H9 (cell line): ENCODE measurements around the gene SYNPO2. TPM values are rescaled to one million over a fixed set of nuclear protein-coding genes. Genes with fewer than 3 reads are reported as not detected.

ENCODE experiments used
- DNase-seq: peaks from one replicate; pipeline ENCODE4 v3.0.0-alpha.2; 2017
- H2AFZ ChIP-seq: one replicate; pipeline ENCODE4 v1.6.1; 2013; ENCODE audit warnings: mild to moderate bottlenecking, low read length, control low read depth, moderate library complexity
- H2AK5ac ChIP-seq: 2 replicates; pipeline ENCODE4 v1.6.1; 2013; ENCODE audit warnings: low read length, control low read depth, mixed read lengths; ENCODE audit not compliant: insufficient read length
- H2BK120ac ChIP-seq: one replicate; pipeline ENCODE4 v1.6.1; 2013; ENCODE audit warnings: low read depth, mild to moderate bottlenecking, low read length, control low read depth, inconsistent platforms; ENCODE audit not compliant: poor library complexity, severe bottlenecking
- H2BK12ac ChIP-seq: 2 replicates; pipeline ENCODE4 v1.6.1; 2013; ENCODE audit warnings: low read length, control low read depth, mixed read lengths, low read depth; ENCODE audit not compliant: insufficient read length
- H2BK15ac ChIP-seq: 2 replicates; pipeline ENCODE4 v1.6.1; 2013; ENCODE audit warnings: low read depth, low read length, control low read depth
- H2BK20ac ChIP-seq: one replicate; pipeline ENCODE4 v1.6.1; 2013; ENCODE audit warnings: low read depth, mild to moderate bottlenecking, low read length, control low read depth, inconsistent platforms; ENCODE audit not compliant: poor library complexity, severe bottlenecking
- H2BK5ac ChIP-seq: 2 replicates; pipeline ENCODE4 v1.6.1; 2013; ENCODE audit warnings: low read length, control low read depth, mixed read lengths; ENCODE audit not compliant: insufficient read length
- H3K14ac ChIP-seq: 2 replicates; pipeline ENCODE4 v1.6.1; 2013; ENCODE audit warnings: low read length, control low read depth; ENCODE audit not compliant: insufficient read depth
- H3K18ac ChIP-seq: 2 replicates; pipeline ENCODE4 v1.6.1; 2013; ENCODE audit warnings: low read depth, mild to moderate bottlenecking, mixed read lengths, low read length, control low read depth; ENCODE audit not compliant: insufficient read length
- H3K23ac ChIP-seq: 2 replicates; pipeline ENCODE4 v1.6.1; 2013; ENCODE audit warnings: low read length, control low read depth, mixed read lengths, low read depth; ENCODE audit not compliant: insufficient read length
- H3K23me2 ChIP-seq: 2 replicates; pipeline ENCODE4 v1.6.1; 2013; ENCODE audit warnings: low read depth, mild to moderate bottlenecking, mixed read lengths, low read length, control low read depth; ENCODE audit not compliant: insufficient read length, poor library complexity, severe bottlenecking
- H3K27ac ChIP-seq: 2 replicates; pipeline ENCODE4 v1.5.1; 2013; ENCODE audit warnings: low read length, control low read depth, mixed read lengths, low read depth; ENCODE audit not compliant: insufficient read length
- H3K27me3 ChIP-seq: 2 replicates; pipeline ENCODE4 v1.6.1; 2013; ENCODE audit warnings: low read length, control low read depth, inconsistent platforms; ENCODE audit not compliant: insufficient read depth
- H3K4ac ChIP-seq: 2 replicates; pipeline ENCODE4 v1.6.1; 2013; ENCODE audit warnings: low read depth, mild to moderate bottlenecking, control low read depth, inconsistent platforms, low read length, moderate library complexity
- H3K4me1 ChIP-seq: 2 replicates; pipeline ENCODE4 v1.6.1; 2013; ENCODE audit warnings: low read length, control low read depth, inconsistent platforms; ENCODE audit not compliant: insufficient read depth
- H3K4me2 ChIP-seq: 2 replicates; pipeline ENCODE4 v1.6.1; 2013; ENCODE audit warnings: low read length, control low read depth, mixed read lengths; ENCODE audit not compliant: insufficient read length, insufficient read depth
- H3K56ac ChIP-seq: 2 replicates; pipeline ENCODE4 v1.6.1; 2013; ENCODE audit warnings: low read depth, mild to moderate bottlenecking, mixed read lengths, low read length, control low read depth; ENCODE audit not compliant: insufficient read length
- H3K79me1 ChIP-seq: 2 replicates; pipeline ENCODE4 v1.6.1; 2013; ENCODE audit warnings: low read depth, mild to moderate bottlenecking, moderate library complexity, low read length, control low read depth, inconsistent platforms; ENCODE audit not compliant: insufficient read depth, poor library complexity, severe bottlenecking
- H3K79me2 ChIP-seq: 2 replicates; pipeline ENCODE4 v1.6.1; 2013; ENCODE audit warnings: low read length, control low read depth, inconsistent platforms; ENCODE audit not compliant: insufficient read depth
- H3K9ac ChIP-seq: 2 replicates; pipeline ENCODE4 v1.6.1; 2013; ENCODE audit warnings: low read length, control low read depth, mixed read lengths; ENCODE audit not compliant: insufficient read length; ENCODE audit errors: extremely low read depth
- H3K9me3 ChIP-seq: one replicate; pipeline ENCODE4 v1.6.1; 2013; ENCODE audit warnings: low read depth, low read length, inconsistent platforms; ENCODE audit not compliant: control insufficient read depth
- H3T11ph ChIP-seq: one replicate; pipeline ENCODE4 v1.6.1; 2013; ENCODE audit warnings: mild to moderate bottlenecking, low read length, control low read depth, inconsistent platforms
- H4K20me1 ChIP-seq: one replicate; pipeline ENCODE4 v1.6.1; 2013; ENCODE audit not compliant: control insufficient read depth, insufficient read length, insufficient read depth
- H4K5ac ChIP-seq: 2 replicates; pipeline ENCODE4 v1.6.1; 2013; ENCODE audit warnings: low read depth, mild to moderate bottlenecking, mixed read lengths, low read length, control low read depth; ENCODE audit not compliant: insufficient read length
- H4K8ac ChIP-seq: replicated peaks from 2 replicates; pipeline ENCODE4 v1.6.1; 2013; ENCODE audit warnings: low read length, control low read depth, mixed read lengths, low read depth; ENCODE audit not compliant: insufficient read length
- H4K91ac ChIP-seq: 2 replicates; pipeline ENCODE4 v1.6.1; 2013; ENCODE audit warnings: low read depth, mild to moderate bottlenecking, moderate library complexity, mixed read lengths, low read length, control low read depth; ENCODE audit not compliant: insufficient read length
- H3K27ac Mint-ChIP-seq, 3 experiments: 2 replicates in 2 of 3; 3 replicates in 1 of 3; pipeline ENCODE4 v1.8.0; 2020 to 2021; ENCODE audit warnings: mixed read lengths in 3 of 3, mild to moderate bottlenecking in 1 of 3, moderate library complexity in 1 of 3
- H3K27me3 Mint-ChIP-seq: 2 replicates; pipeline ENCODE4 v1.8.0; 2021; ENCODE audit warnings: low read depth, mild to moderate bottlenecking, moderate library complexity, mixed read lengths
- H3K36me3 Mint-ChIP-seq, 3 experiments: 2 replicates in 2 of 3; 3 replicates in 1 of 3; pipeline ENCODE4 v1.8.0; 2020 to 2021; ENCODE audit warnings: low read depth in 3 of 3, mixed read lengths in 3 of 3; ENCODE audit not compliant: insufficient read depth in 1 of 3
- H3K4me1 Mint-ChIP-seq, 2 experiments: 2 replicates each; pipeline ENCODE4 v1.8.0; 2020; ENCODE audit warnings: mixed read lengths in 2 of 2
- H3K4me3 Mint-ChIP-seq, 2 experiments: 2 replicates in 1 of 2; 3 replicates in 1 of 2; pipeline ENCODE4 v1.8.0; 2020 to 2021; ENCODE audit warnings: mild to moderate bottlenecking in 2 of 2, mixed read lengths in 2 of 2, moderate library complexity in 1 of 2
- H3K9me3 Mint-ChIP-seq, 2 experiments: 2 replicates in 1 of 2; 3 replicates in 1 of 2; pipeline ENCODE4 v1.8.0; 2020; ENCODE audit warnings: mild to moderate bottlenecking in 2 of 2, mixed read lengths in 2 of 2, moderate library complexity in 1 of 2
- CTCF ChIP-seq: fragments of 200-600 bp; sonication (generic); conservative IDR thresholded peaks from 3 replicates; pipeline ENCODE4 v1.8.0; 2021; ENCODE audit warnings: antibody characterized with exemption, mild to moderate bottlenecking
- WGBS: extraction: QIAGEN DNeasy Blood & Tissue Kit; methylation state at CpG from one replicate; pipeline ENCODE4 v1.1.7; 2013; ENCODE audit warnings: missing lambda C conversion rate, low lambda C conversion rate, mixed read lengths; ENCODE audit not compliant: insufficient read length; ENCODE audit errors: extremely low coverage; 5-methylcytosine and 5-hydroxymethylcytosine counted together
- total RNA-seq: library from RNA; stranded (reverse); gene quantifications from 2 replicates; pipeline ENCODE4 v1.2.1, GENCODE V29; 2021

The SYNPO2 gene
- total RNA-seq, 1 experiment from 2014 or later: 1.1 TPM

GRCh38 chr4:119017636-119018035, 129.0 kb downstream of the SYNPO2 start:
- Histone ChIP-seq H2BK20ac (no peak overlapping the region), H3K23me2 (no peaks in the 10 kb centered on the region), H2AK5ac (no peak overlapping the region), H4K20me1 (no peaks in the 10 kb centered on the region), H2BK5ac (no peak overlapping the region), H3K4me2 (no peak overlapping the region), H2BK12ac (no peak overlapping the region), H3K9ac (no peak overlapping the region), H3K27me3 (no peaks in the 10 kb centered on the region), H3K4ac (no peak overlapping the region), H4K5ac (no peak overlapping the region), H4K8ac (no peak overlapping the region), H2BK15ac (no peak overlapping the region), H2BK120ac (no peak overlapping the region), H4K91ac (no peak overlapping the region), H3K79me1 (no peaks in the 10 kb centered on the region), H3K9me3 (no peaks in the 10 kb centered on the region), H3K23ac (no peak overlapping the region), H2AFZ (no peak overlapping the region), H3K27ac (no peak overlapping the region), H3K79me2 (no peaks in the 10 kb centered on the region), H3K4me1 (no peaks in the 10 kb centered on the region), H3K14ac (no peak overlapping the region), H3K56ac (no peak overlapping the region), H3T11ph (no peak overlapping the region), H3K18ac (no peak overlapping the region)
- Mint-ChIP-seq H3K27ac (no peak overlapping the region), H3K27me3 (no peaks in the 10 kb centered on the region), H3K4me1 (peaks cover 0 to 6% of the 10 kb centered on the region in 2 experiments; a peak in 1 of 4 replicates), H3K36me3 (no peaks in the 10 kb centered on the region), H3K9me3 (no peaks in the 10 kb centered on the region; a peak in 2 of 5 replicates), H3K4me3 (no peak overlapping the region)
- DNase-seq: no peak
- no peak for TF ChIP-seq CTCF
- WGBS: no CpG with 5 or more reads among the region's 2 CpGs
